GM12873 (cell line): Measurements from ENCODE around the gene NBL1.

ENCODE experiments used
- TF ChIP-seq, protein P1 (sequence below): IDR thresholded peaks from 2 replicates; pipeline ENCODE4 v1.5.1; 2012; ENCODE audit warnings: low read depth, mild to moderate bottlenecking, moderate library complexity, low read length, control low read depth; ENCODE audit not compliant: insufficient read depth; ENCODE audit errors: missing control alignments

NBL1 gene

DNA sequence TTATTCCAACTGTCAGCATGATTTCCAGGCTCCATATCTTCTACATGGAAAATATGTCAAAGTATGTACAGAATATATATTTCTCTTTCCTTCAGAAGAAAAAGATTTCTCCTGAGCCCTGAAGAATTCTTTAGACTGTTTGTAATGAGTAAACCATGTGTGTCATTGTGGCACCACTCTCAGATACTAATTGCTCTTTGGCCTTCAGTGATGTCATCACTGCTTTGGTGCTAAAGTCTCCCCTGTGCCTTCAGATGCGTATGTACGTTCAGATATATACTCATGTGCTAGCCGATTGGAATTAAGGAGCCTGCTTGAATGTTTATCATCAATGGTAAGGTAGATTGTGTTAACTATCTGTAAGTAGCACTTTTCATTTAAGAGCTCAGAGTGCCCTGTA, 20.6 kb upstream of the NBL1 start:
- TF ChIP-seq, protein P1, sequence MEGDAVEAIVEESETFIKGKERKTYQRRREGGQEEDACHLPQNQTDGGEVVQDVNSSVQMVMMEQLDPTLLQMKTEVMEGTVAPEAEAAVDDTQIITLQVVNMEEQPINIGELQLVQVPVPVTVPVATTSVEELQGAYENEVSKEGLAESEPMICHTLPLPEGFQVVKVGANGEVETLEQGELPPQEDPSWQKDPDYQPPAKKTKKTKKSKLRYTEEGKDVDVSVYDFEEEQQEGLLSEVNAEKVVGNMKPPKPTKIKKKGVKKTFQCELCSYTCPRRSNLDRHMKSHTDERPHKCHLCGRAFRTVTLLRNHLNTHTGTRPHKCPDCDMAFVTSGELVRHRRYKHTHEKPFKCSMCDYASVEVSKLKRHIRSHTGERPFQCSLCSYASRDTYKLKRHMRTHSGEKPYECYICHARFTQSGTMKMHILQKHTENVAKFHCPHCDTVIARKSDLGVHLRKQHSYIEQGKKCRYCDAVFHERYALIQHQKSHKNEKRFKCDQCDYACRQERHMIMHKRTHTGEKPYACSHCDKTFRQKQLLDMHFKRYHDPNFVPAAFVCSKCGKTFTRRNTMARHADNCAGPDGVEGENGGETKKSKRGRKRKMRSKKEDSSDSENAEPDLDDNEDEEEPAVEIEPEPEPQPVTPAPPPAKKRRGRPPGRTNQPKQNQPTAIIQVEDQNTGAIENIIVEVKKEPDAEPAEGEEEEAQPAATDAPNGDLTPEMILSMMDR: no peak

DNA sequence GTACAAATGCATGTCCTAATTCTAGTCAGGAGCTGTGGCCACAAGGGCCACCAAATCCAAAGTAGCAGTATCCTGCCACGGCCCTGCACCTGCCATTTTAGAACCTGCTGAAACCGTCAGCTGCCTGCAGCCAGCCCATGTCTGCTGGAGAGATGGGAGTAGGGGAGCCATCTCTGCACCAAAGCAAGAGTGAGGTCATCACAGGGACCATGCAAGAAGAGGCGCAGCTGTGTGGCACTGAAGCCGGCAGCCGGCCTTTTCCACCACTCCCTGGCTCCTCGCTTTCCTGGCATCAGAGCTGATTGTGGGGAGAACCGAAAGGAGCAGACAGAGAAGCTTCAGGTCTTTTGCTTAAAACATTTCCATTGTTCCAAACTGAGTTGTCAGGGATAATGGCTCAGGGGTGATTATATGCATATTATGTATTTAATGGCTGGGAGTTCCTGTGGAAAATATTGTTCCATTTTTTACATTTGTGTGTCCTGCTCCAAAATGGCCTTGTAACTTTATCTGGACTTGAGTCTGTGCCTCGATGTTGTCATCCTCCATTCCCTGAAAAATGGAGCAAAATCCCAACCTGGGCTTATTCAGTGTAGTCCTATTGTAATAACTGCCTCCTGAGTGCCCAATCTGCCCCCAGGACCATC, 18.7 kb upstream of the NBL1 start:
- TF ChIP-seq, protein P1: no peak

DNA sequence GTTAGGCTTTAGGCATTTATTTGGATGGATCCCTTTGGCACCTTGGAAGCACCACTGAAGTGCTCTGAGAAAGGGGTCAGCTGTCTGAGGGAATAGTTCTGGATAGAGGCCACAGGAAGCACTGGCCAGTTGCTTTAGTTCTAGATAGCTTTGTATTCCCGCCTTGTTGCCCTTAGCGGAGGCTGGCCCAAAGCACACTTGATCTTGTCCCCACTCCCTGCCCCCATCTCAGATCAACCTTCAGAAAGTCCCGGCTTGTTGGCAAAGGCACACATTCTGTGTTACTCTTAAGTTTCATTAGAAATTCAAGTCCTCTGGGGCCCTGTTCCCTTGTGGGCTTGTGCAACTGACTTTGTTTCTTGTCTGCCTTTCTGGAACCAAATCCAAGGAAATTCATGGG, 15.2 kb upstream of the NBL1 start:
- TF ChIP-seq, protein P1: no peak

DNA sequence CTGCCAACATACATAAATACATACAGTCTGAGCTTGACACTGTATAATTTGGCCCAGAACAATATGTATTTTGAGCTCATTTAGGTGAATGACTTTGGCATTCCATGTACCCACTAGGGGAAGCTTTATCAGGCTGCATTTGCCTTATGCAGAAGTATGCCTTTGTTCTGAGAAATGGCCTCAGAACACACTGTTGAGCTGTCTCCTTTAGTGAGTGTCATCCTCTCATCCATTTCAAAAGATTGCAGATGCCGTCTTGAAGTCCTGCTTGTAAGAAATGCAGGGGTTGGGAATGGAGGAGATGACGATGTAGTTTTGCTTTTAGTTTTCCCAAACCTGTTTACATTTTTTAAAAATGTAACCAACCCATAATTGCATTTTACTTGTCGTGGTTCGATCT, 14.8 kb upstream of the NBL1 start:
- TF ChIP-seq, protein P1: no peak

DNA sequence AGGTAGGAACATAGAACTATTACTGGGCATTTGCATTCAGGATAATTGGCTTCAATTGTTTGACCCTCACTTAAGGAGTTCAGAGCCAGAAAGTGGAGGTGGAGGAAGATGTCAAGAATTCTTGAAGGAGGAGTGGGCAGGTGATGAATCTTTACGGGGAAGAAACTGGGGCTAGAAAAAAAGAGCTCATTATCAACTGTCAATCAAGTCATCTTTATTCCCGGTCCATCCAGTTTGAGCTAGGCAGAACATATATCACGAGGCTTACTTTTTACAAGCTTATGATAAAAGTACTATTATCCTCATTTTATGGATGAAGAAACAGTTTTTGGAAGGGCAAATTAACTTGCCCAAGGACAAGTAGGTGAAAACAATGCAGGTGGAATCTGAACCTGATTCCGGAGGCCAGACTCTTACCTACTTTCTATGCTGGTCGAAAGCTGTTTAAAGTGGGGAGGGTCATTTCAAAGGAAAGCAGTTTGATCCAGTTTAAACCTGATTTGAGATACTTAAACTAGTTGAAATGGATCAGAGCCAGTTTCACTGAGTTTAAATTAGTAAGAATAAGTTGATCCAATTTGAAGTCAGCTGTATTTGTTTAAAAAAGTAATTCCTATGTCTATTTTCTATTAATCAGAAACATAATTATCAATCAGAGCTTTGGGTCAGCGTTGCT, 13.3 kb upstream of the NBL1 start:
- TF ChIP-seq, protein P1: no peak

DNA sequence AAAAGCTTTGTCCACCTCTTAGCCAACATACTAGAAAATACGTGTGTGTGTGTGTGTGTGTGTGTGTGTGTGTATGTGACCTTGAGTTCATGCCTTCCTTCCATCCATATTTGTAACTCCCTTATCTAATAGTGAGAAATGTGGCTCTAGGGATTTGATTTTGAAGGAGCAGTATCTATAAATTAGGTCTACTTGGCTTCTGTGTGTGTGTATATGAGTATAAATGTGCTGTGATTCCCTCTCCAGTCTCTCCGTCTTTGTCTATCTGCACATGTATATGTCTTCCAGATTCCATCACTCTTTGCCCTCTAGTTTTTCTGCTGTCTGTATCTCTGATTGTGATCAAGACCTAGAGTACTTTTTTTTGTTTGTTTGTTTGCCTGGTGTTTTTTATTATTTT, 11.9 kb upstream of the NBL1 start:
- TF ChIP-seq, protein P1: no peak

DNA sequence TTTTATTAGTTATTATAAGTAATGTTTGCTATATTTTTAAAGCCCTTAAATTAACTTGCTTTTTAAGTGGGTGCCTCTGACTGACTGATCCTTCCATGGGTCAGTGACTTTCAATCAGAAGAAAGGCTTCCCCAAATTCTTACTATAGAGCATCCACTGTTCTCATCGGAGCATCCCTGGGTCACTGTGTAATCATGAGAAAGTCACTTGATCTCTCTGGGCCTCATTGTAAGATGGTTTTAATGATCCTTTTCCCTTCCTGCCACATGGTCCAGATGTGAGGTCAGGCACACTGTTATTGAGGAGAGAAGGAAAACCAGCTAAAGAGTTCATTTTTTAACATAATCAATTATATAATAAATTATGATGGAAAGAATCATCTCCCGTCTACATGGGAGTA, 11.0 kb upstream of the NBL1 start:
- TF ChIP-seq, protein P1: no peak
